Mammary microvascular endothelial cell (primary cell): Measurements from ENCODE around the gene AMH. TPM values are rescaled to one million over a fixed set of nuclear protein-coding genes. Genes with fewer than 3 reads are reported as not detected.

Source experiments
- total RNA-seq: library from RNA; depleted of rRNA; stranded (reverse); fragments of >200 nt; gene quantifications from 2 replicates; pipeline ENCODE4 v1.2.3, GENCODE V29; 2015

Gene AMH
- total RNA-seq = 0.33 TPM in 1 of 2 replicates, not detected in the other

DNA sequence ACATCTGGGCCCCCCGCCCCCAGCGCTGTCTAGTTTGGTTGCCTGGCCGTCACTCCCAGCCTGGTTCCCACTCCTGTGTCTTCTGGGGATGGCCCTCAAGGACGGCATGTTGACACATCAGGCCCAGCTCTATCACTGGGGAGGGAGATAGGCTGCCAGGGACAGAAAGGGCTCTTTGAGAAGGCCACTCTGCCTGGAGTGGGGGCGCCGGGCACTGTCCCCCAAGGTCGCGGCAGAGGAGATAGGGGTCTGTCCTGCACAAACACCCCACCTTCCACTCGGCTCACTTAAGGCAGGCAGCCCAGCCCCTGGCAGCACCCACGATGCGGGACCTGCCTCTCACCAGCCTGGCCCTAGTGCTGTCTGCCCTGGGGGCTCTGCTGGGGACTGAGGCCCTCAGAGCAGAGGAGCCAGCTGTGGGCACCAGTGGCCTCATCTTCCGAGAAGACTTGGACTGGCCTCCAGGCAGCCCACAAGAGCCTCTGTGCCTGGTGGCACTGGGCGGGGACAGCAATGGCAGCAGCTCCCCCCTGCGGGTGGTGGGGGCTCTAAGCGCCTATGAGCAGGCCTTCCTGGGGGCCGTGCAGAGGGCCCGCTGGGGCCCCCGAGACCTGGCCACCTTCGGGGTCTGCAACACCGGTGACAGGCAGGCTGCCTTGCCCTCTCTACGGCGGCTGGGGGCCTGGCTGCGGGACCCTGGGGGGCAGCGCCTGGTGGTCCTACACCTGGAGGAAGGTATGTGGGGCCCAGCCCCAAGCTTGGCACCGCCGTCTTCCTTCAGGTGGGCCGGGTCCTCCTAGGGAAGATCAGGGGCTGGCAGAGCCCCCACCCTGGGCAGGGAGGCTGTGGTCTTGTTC lies at the start of gene AMH:
AMH (plus strand) TSS at position 314 of the 857 bp plus-strand sequence; CDS start at position 324, 10 bp downstream.

GRCh38 chr19:2236314-2237050 lies 12.6 kb upstream of the AMH start, which contains the start of the genes PLEKHJ1 and SF3A2:
PLEKHJ1 (minus strand) TSS chr19:2236329; CDS start chr19:2236248, 81 bp downstream.
SF3A2 (plus strand) TSS chr19:2236824; CDS start chr19:2243419, 6,595 bp downstream.

GRCh38 chr19:2255982-2256685 lies 7.0 kb downstream of the AMH start, which contains the start of gene JSRP1:
JSRP1 (minus strand) TSS chr19:2256417; CDS start chr19:2255314, 1,103 bp downstream.

DNA sequence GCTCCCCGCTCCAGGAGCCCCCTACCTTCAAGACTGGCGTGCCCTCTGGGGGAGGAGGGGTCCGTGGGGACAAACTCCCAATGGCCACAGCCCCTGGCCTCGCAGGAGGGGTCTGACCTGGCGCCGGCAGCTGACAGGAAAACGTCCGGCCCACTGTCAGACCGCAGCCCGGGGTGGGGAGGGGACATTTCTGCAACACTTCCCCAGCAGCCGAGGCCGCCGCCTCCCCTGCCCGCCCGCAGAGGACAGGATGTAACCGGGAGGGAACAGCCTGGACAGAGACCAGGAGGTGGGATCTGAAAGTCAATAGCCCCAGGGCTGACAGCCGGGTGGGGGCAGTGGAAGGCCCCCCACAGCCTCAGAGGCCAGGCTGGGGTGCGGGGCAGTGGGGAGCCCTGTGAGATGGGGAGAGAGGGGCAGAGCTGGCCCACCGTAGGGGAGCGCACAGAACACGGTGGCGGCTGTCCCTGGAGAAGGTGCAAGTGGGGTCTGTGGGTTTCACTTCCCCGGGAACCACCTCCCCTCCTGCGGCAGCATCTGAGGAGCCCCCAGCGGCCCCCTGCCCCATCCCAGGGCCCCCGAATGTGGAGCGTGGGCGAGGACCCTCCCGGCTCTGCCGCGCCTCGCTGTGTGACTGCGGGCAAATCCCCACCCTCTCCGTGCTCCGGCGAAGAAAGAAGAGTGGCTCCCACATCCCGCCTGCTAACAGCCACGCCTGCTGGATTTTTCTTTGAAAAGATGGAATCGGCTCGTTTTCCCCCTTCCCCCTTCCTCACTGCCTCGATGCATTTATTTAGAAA lies 33.1 kb downstream of the AMH start, which contains the start of gene PEAK3:
PEAK3 (minus strand) TSS at position 114 of the 800 bp plus-strand sequence. CDS start 1,244 bp downstream, outside the sequence.

Other genes starting within 250 kb of the AMH start
- 55.8 and 64.6 TPM in 2 replicates for gene BTBD2, start 233.6 kb upstream of the AMH start, total RNA-seq
- gene MKNK2, start 198.1 kb upstream of the AMH start, total RNA-seq = 84.6 and 90.2 TPM in 2 replicates
- 51.0 and 64.3 TPM in 2 replicates for gene MOB3A, start 153.0 kb upstream of the AMH start, total RNA-seq
- 0.20 and 0.25 TPM in 2 replicates for gene IZUMO4, start 152.4 kb upstream of the AMH start, total RNA-seq
- 113 and 121 TPM in 2 replicates for gene AP3D1, start 97.8 kb upstream of the AMH start, total RNA-seq
- 12.1 and 15.2 TPM in 2 replicates for gene DOT1L, start 85.4 kb upstream of the AMH start, total RNA-seq
- 60.6 and 70.9 TPM in 2 replicates for gene PLEKHJ1, start 13.0 kb upstream of the AMH start, total RNA-seq
- 37.7 and 47.2 TPM in 2 replicates for gene SF3A2, start 12.5 kb upstream of the AMH start, total RNA-seq
- gene JSRP1, start 7.1 kb downstream of the AMH start, total RNA-seq = not detected in 2 replicates
- gene PEAK3, start 32.9 kb downstream of the AMH start, total RNA-seq = not detected in 2 replicates
- gene LINGO3, start 58.8 kb downstream of the AMH start, total RNA-seq = not detected in 2 replicates
- gene LSM7, start 79.3 kb downstream of the AMH start, total RNA-seq = 253 and 374 TPM in 2 replicates
- gene SPPL2B, start 79.4 kb downstream of the AMH start, total RNA-seq = 23.5 and 33.2 TPM in 2 replicates
- gene TMPRSS9, start 110.9 kb downstream of the AMH start, total RNA-seq = not detected in 2 replicates
- 59.9 and 60.8 TPM in 2 replicates for gene TIMM13, start 178.3 kb downstream of the AMH start, total RNA-seq
- gene LMNB2, start 207.6 kb downstream of the AMH start, total RNA-seq = 174 and 185 TPM in 2 replicates
- 81.4 and 87.7 TPM in 2 replicates for gene GADD45B, start 226.8 kb downstream of the AMH start, total RNA-seq